T-cell (primary cell): Measurements from ENCODE around the gene SOX15. TPM values are rescaled to one million over a fixed set of nuclear protein-coding genes. Genes with fewer than 3 reads are reported as not detected.

Experiments used
- ATAC-seq, 4 experiments: fragments of 200-7000 bp in 3 of 4; fragments of 150-1000 bp in 1 of 4; cut with Tn5 transposase; replicated peaks in 1 of 4; 1 replicate in 3 of 4; 2 replicates in 1 of 4; pipeline ENCODE4 v1.10.0; 2021; ENCODE audit warnings: moderate library complexity in 3 of 4, mild to moderate bottlenecking in 2 of 4, moderate number of reproducible peaks in 1 of 4
- CTCF ChIA-PET, 2 donors: fragments of 300-600 bp; sonication (Branson Sonifier 250); formaldehyde crosslinking; loops; one replicate each; lab custom pipeline; 2022; ENCODE audit warnings: antibody characterized with exemption in 2 of 2; lab: Charles Lee
- POLR2A ChIA-PET, 2 donors: fragments of 300-600 bp; sonication (Branson Sonifier 250); formaldehyde crosslinking; loops; one replicate each; lab custom pipeline; 2022; ENCODE audit warnings: antibody characterized with exemption in 2 of 2; lab: Charles Lee
- DNase-seq, 35 experiments: peaks; one replicate each; pipeline versions ENCODE4 v3.0.0 to v3.0.0-alpha.2; 2013 to 2023
- H3K27ac ChIP-seq: one replicate; pipeline ENCODE4 v1.5.1; 2013; ENCODE audit warnings: low read length
- H3K27me3 ChIP-seq, 2 experiments: replicated peaks in 1 of 2; 1 replicate in 1 of 2; 2 replicates in 1 of 2; pipeline versions ENCODE4 v1.6.1 to v1.7.0; 2013; ENCODE audit warnings: low read length in 1 of 2, mixed read lengths in 1 of 2; ENCODE audit not compliant: control insufficient read depth in 2 of 2, insufficient read depth in 2 of 2; ENCODE audit errors: extremely low read depth in 1 of 2
- H3K36me3 ChIP-seq, 2 donors: 1 replicate in 1 of 2; 2 replicates in 1 of 2; pipeline versions ENCODE4 v1.6.1 to v1.7.0; 2013; ENCODE audit warnings: low read length in 1 of 2; ENCODE audit not compliant: control insufficient read depth in 2 of 2, insufficient read depth in 1 of 2; ENCODE audit errors: extremely low read depth in 1 of 2
- H3K4me1 ChIP-seq, 2 experiments: 1 replicate in 1 of 2; 2 replicates in 1 of 2; pipeline versions ENCODE4 v1.6.1 to v1.7.0; 2013; ENCODE audit warnings: low read length in 2 of 2, mixed read lengths in 1 of 2; ENCODE audit not compliant: insufficient read depth in 2 of 2, control insufficient read depth in 1 of 2; ENCODE audit errors: extremely low read depth in 1 of 2
- H3K4me3 ChIP-seq, 2 donors: 1 replicate in 1 of 2; 2 replicates in 1 of 2; pipeline versions ENCODE4 v1.5.1 to v1.7.0; 2013; ENCODE audit warnings: mild to moderate bottlenecking in 2 of 2, low read length in 1 of 2, moderate library complexity in 1 of 2; ENCODE audit not compliant: control insufficient read depth in 1 of 2; ENCODE audit errors: extremely low read depth in 1 of 2
- H3K9me3 ChIP-seq: 2 replicates; pipeline ENCODE4 v1.7.0; 2013
- H3K27ac Mint-ChIP-seq, 2 donors: one replicate each; pipeline ENCODE4 v1.8.0; 2020 to 2021; ENCODE audit warnings: mild to moderate bottlenecking in 2 of 2, mixed read lengths in 2 of 2
- H3K27me3 Mint-ChIP-seq, 2 donors: one replicate each; pipeline ENCODE4 v1.8.0; 2021 to 2022; ENCODE audit warnings: mixed read lengths in 2 of 2
- H3K36me3 Mint-ChIP-seq: one replicate; pipeline ENCODE4 v1.8.0; 2021; ENCODE audit warnings: mixed read lengths
- H3K4me1 Mint-ChIP-seq, 3 donors: one replicate each; pipeline ENCODE4 v1.8.0; 2020 to 2022; ENCODE audit warnings: mixed read lengths in 3 of 3, mild to moderate bottlenecking in 1 of 3
- H3K4me3 Mint-ChIP-seq, 3 donors: one replicate each; pipeline ENCODE4 v1.8.0; 2020 to 2022; ENCODE audit warnings: mild to moderate bottlenecking in 3 of 3, mixed read lengths in 3 of 3, moderate library complexity in 3 of 3
- H3K9me3 Mint-ChIP-seq, 3 donors: one replicate each; pipeline ENCODE4 v1.8.0; 2020 to 2022; ENCODE audit warnings: mixed read lengths in 3 of 3
- WGBS: methylation state at CpG from one replicate; pipeline ENCODE4 v1.1.5; 2013; ENCODE audit warnings: missing lambda C conversion rate; ENCODE audit not compliant: insufficient coverage; 5-methylcytosine and 5-hydroxymethylcytosine counted together
- total RNA-seq, 35 experiments: library from RNA in 6 of 35; stranded (reverse) in 6 of 35; fragments of 120-200 nt in 1 of 35; gene quantifications; one replicate each; pipeline versions ENCODE4 v1.2.1 to v1.2.4 and lab custom pipeline; 2013 to 2026

Gene SOX15
- total RNA-seq = 1 to 10 TPM in 2 of 5 donors, under 1 TPM in 1, not detected in 2; 0.70 to 1.2 (median 1.1) TPM
- 0.20 TPM for total RNA-seq (2013)
- total RNA-seq (lab: John Stamatoyannopoulos, UW) = 0 to 0.70 (median 0.18) reads per million in 29 experiments

DNA sequence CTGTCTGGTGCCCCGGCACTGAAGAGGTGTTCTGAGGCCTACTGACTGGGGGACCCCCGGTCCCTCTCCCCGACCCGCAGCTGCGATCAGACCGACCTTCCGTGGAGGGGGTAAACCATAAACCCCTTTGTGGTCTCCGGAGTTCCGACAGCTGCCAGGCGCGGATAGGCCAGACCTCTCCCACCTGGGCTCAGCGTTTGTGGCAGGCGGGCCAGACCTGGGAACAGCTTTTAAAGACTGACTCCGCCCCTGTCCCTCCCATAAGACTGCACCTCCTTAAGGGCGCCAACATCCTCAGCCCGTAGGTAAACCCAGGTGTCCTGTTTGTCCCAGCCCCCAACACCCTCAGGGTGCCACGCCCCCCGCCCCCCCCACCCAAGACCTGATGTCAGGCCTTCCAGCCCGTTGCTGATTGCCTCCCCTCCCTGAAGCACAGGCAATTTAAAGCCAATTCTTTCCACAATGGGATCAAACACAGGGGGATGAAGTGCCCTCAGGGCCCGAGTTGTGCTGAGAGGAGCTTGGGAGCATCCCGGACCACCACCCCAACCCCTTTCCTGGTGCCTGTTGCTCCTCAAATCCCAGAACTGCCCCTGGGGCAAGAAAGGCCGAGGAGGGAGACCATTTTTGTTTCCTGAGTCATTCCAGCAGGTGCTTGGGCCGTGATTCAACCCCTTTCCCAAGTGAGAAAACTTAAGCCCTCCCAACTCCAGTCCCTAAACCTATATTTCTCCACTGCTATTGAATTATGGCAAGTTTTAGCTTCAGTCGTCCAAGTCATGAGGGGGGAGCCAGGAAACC lies at the start of gene SOX15:
Gene SOX15, minus strand, starts transcription at position 204 of the 801 bp plus-strand sequence. CDS start 418 bp downstream, outside the sequence.
- H3K36me3 Mint-ChIP-seq = peaks cover 38% of the 10 kb centered on the region
- Histone ChIP-seq H3K4me3 (no peak within 1 kb of the TSS), H3K27ac (no peak within 1 kb of the TSS), H3K27me3 (no peaks in the 10 kb centered on the region), H3K4me1 (peaks cover 2 to 19% of the 10 kb centered on the region in 2 experiments), H3K9me3 (no peaks in the 10 kb centered on the region), H3K36me3 (peaks cover 9 to 73% of the 10 kb centered on the region in 2 donors)
- ChIA-PET POLR2A (interaction anchor here in 1 of 2 donors (0.6 to 1.2 kb wide), 2 partner anchors 98 to 352 kb away, joined by 3 to 4 read pairs; no protein-coding TSS in a partner anchor), CTCF (interaction anchor here (0.6 to 1.5 kb wide), 5 partner anchors 74 to 153 kb away, joined by 3 to 6 read pairs (median 4); no protein-coding TSS in a partner anchor)
- H3K27ac Mint-ChIP-seq = no peak within 1 kb of the TSS
- DNase-seq (no peak), ATAC-seq (peak in 1 of 4 experiments; percentile 5)
- no peak within 1 kb of the TSS for H3K4me3 Mint-ChIP-seq
- 83% methylated on average over 17 of the region's 24 CpGs for WGBS
- H3K27me3 Mint-ChIP-seq = no peaks in the 10 kb centered on the region
- H3K4me1 Mint-ChIP-seq = peaks cover 3 to 9% (median 4%) of the 10 kb centered on the region in 3 donors
- H3K9me3 Mint-ChIP-seq = no peaks in the 10 kb centered on the region

DNA sequence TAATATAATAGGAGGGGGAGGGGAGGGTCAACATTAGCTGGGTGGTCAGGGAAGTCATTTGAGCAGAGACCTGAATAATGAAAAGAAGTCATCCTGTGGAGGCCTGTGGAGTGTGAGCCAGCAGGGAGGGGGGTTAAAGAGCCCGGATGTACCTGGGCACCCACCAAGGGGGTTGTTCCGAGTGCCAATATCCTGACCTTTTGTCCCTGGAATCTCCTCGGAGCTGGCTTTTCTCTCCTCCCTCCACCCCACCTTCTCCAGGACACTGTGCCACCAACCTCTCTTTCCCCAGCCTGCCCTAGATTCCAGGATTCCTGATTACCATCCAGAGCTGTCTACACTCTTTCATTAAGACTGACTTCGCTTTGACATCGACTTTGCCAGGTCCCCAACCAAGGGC lies 46.3 kb upstream of the SOX15 start:
- no peaks in the 10 kb centered on the region for H3K9me3 ChIP-seq
- DNase-seq (no peak), ATAC-seq (no peak)
- H3K4me3 ChIP-seq = no peak overlapping the region
- Mint-ChIP-seq H3K9me3 (no peaks in the 10 kb centered on the region), H3K36me3 (no peaks in the 10 kb centered on the region), H3K4me1 (peaks cover 0 to 2% (median 0%) of the 10 kb centered on the region in 3 donors), H3K27me3 (peaks cover 0 to 2% of the 10 kb centered on the region in 2 donors), H3K4me3 (no peak overlapping the region), H3K27ac (no peak overlapping the region)
- H3K27ac ChIP-seq = no peak overlapping the region
- no peaks in the 10 kb centered on the region for H3K36me3 ChIP-seq
- peaks cover 0 to 4% of the 10 kb centered on the region in 2 experiments for H3K27me3 ChIP-seq
- 78% methylated on average over 3 of the region's 5 CpGs for WGBS
- H3K4me1 ChIP-seq = no peaks in the 10 kb centered on the region
- CTCF ChIA-PET = interaction anchor here in 1 of 2 donors (1.0 kb wide), 1 partner anchor 51 kb away, joined by 3 read pairs; the partner anchor contains the start of gene TP53
- POLR2A ChIA-PET = no interaction called here

GRCh38 chr17:7634384-7634783 lies 44.5 kb upstream of the SOX15 start:
- no peaks in the 10 kb centered on the region for H3K9me3 ChIP-seq
- no peaks in the 10 kb centered on the region for H3K4me1 ChIP-seq
- Mint-ChIP-seq H3K9me3 (no peaks in the 10 kb centered on the region), H3K36me3 (no peaks in the 10 kb centered on the region), H3K27me3 (peaks cover 0 to 2% of the 10 kb centered on the region in 2 donors), H3K4me3 (no peak overlapping the region), H3K4me1 (peaks cover 0 to 2% (median 0%) of the 10 kb centered on the region in 3 donors), H3K27ac (no peak overlapping the region)
- CTCF ChIA-PET = interaction anchor here in 1 of 2 donors (1.2 kb wide), 1 partner anchor 53 kb away, joined by 3 read pairs; the partner anchor contains the start of gene TP53
- WGBS = 71% methylated on average over 2 of the region's 5 CpGs
- no peak for DNase-seq
- H3K27me3 ChIP-seq = peaks cover 0 to 4% of the 10 kb centered on the region in 2 experiments
- H3K4me3 ChIP-seq = no peak overlapping the region
- no peak for ATAC-seq
- H3K27ac ChIP-seq = no peak overlapping the region
- H3K36me3 ChIP-seq = no peaks in the 10 kb centered on the region
- POLR2A ChIA-PET = no interaction called here

GRCh38 chr17:7633093-7633492 lies 43.2 kb upstream of the SOX15 start:
- POLR2A ChIA-PET = no interaction called here
- Histone ChIP-seq H3K27ac (no peak overlapping the region), H3K4me1 (peaks cover 0 to 4% of the 10 kb centered on the region in 2 experiments), H3K4me3 (no peak overlapping the region), H3K36me3 (no peaks in the 10 kb centered on the region), H3K27me3 (peaks cover 0 to 4% of the 10 kb centered on the region in 2 experiments), H3K9me3 (no peaks in the 10 kb centered on the region)
- Mint-ChIP-seq H3K27me3 (peaks cover 0 to 2% of the 10 kb centered on the region in 2 donors), H3K36me3 (no peaks in the 10 kb centered on the region), H3K27ac (peak overlapping the region in 1 of 2 donors; percentile 22), H3K4me1 (peaks cover 0 to 5% (median 4%) of the 10 kb centered on the region in 3 donors), H3K9me3 (no peaks in the 10 kb centered on the region), H3K4me3 (no peak overlapping the region)
- no CpG with 5 or more reads among the region's 2 CpGs for WGBS
- no peak for DNase-seq
- CTCF ChIA-PET = interaction anchor here in 1 of 2 donors (2.6 kb wide), 1 partner anchor 55 kb away, joined by 17 read pairs; the partner anchor contains the start of genes TP53 and WRAP53
- no peak for ATAC-seq

DNA sequence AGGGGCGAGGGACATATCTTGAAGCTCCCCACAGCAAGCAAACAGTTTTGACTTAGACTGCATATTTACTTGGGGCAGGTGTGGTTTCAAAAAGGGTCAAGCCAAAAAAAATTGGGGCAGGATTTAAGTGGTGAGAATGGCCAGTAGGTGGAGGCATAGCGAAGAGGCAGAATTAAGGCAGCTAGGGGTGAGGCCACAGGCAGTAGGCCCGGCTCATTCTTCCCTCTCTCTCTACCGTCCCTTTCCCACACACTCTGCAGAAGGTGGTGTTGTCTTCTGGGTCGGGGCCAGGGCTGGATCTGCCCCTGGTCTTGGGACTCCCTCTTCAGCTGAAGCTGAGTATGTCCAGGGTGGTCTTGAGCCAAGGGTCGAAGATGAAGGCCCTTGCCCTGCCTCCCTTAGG lies 42.6 kb upstream of the SOX15 start:
- ChIA-PET CTCF (interaction anchor here (0.7 to 2.6 kb wide), 3 partner anchors 45 to 56 kb away, joined by 3 to 17 read pairs (median 5); partner anchors contain the start of genes TP53 (in 2 of the 2) and WRAP53 (in 2 of the 2)), POLR2A (no interaction called here)
- Mint-ChIP-seq H3K27me3 (peaks cover 0 to 2% of the 10 kb centered on the region in 2 donors), H3K9me3 (no peaks in the 10 kb centered on the region), H3K27ac (no peak overlapping the region), H3K4me3 (no peak overlapping the region), H3K4me1 (peaks cover 2 to 6% (median 5%) of the 10 kb centered on the region in 3 donors), H3K36me3 (no peaks in the 10 kb centered on the region)
- Histone ChIP-seq H3K9me3 (no peaks in the 10 kb centered on the region), H3K4me3 (no peak overlapping the region), H3K36me3 (no peaks in the 10 kb centered on the region), H3K4me1 (peaks cover 2 to 10% of the 10 kb centered on the region in 2 experiments), H3K27me3 (peaks cover 0 to 4% of the 10 kb centered on the region in 2 experiments), H3K27ac (no peak overlapping the region)
- peak in 2 of 4 experiments; percentile 18 to 19 for ATAC-seq
- WGBS = 80% methylated on average over 1 of the region's 6 CpGs
- DNase-seq = peak in 4 of 35 experiments; percentile 9 to 55 (median 16)
